Hematopoietic multipotent progenitor cell (in vitro differentiated cells): ENCODE results near the gene SCGB1D2. TPM values are rescaled to one million over a fixed set of nuclear protein-coding genes. Genes with fewer than 3 reads are reported as not detected.

Source experiments
- DNase-seq, 3 donors: peaks; one replicate each; pipeline ENCODE4 v3.0.0-alpha.2; 2011 to 2015; ENCODE audit warnings: low read depth in 2 of 3, low spot score in 2 of 3
- total RNA-seq: library from RNA; depleted of rRNA; stranded (reverse); fragments of >200 nt; gene quantifications from one replicate; pipeline ENCODE4 v1.2.3, GENCODE V29; 2012

SCGB1D2 gene
- total RNA-seq, 1 donor, result not detected

DNA sequence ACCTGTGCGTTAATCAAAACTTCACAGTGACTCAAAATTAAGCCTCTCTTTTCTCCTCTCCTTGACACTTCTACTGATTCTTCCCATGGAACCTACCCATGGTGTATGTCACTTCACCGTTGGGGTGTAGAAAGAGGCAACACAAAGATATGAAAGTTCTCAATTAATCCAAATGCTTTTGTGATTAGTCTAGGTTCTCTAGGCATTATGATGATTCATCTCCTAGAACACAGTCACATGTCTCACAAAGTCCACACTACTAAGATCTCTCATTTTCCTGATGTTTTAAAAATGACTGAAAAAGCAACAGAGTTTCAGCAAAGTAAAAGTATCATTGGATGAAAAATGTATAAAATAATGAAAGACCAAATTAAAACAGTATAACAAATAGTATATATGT is 14.2 kb downstream of the SCGB1D2 start:
- DNase-seq, result no peak

DNA sequence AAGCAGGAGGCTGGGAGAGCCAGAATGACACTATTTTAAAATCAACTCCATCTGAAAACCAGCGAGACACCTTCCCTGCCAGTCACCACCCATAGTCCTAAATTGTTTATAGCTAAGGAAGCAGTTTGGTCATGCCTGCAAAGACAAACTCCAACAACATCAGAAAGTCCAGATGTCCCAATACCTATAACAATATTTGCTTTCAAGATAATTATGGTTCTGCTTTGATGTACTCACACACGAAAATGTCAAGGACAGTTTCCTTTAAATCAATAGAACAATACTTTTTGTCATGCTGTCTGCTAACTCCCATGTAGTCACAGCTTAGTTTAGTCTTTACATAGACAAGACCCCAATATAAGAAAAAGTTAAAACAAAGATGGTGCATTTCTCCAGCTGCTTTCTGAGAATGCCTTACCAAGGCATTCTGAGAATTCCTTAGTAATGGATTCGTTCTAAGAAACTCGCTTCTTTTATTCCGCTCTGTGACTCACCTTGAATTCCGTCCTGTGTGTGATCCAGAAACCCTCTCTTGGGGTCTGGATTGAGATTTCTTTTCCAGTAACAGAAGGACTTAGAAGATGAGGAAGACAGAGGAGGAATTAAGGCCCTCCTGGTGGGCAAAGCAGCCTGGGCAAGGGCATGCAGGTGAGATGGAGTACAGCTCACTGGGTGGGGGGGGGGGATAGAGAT is 18.4 kb downstream of the SCGB1D2 start:
- DNase-seq, result no peak

DNA sequence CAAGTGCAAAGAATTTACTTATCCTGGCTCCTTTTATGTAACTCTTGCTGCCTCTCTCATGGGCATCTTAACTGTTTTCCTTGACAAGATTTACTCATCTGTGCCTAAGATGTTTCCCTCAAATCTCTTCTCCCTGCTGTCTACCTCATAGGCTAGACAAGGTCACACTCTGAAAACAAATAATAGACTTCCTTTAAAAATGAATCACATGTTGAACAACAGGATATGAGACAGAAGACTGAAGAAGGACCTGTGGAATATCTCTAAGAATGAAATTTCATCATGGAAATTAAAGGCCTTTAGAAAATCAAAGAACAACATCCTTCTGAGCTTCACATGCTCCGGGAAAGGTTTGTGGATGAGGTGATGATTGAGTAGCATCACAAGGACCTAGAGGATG is 22.0 kb downstream of the SCGB1D2 start:
- DNase-seq, result no peak

DNA sequence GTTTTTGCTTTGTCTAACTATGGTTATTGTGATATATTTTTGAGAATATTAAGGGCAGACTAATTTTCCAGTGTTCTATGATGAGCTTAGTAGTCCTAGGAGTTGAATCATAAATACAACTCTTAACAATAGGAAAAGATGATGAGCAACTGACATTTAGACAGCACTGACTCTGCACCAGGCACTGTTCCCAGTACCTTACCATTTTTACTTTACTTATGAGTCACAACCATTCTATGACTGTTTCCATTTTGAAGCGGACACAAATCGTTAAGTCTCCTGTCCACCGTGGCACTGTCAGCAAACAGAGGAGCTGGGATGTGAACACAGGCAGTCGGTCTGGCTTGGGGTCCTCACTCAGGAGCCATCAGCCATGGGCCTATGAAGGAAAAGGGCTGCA is 24.5 kb downstream of the SCGB1D2 start:
- DNase-seq, result no peak

DNA sequence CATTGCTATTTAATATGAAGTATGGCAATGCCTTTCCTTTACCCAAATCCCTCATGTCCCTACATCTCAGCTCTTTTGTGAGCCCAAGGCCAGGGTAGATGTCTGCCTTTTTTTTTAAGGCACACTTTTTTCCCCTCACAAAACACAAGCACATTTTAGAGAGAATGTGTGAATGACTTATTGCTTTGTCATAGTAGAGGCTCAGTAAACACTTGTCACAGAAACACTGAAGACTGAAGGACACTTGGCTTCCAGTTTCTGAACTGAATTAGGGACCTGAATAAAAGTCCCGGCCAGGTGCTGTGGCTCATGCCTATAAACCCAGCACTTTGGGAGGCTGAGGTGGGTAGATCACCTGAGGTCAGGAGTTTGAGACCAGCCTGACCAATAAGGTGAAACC is 25.0 kb downstream of the SCGB1D2 start:
- DNase-seq, result no peak

DNA sequence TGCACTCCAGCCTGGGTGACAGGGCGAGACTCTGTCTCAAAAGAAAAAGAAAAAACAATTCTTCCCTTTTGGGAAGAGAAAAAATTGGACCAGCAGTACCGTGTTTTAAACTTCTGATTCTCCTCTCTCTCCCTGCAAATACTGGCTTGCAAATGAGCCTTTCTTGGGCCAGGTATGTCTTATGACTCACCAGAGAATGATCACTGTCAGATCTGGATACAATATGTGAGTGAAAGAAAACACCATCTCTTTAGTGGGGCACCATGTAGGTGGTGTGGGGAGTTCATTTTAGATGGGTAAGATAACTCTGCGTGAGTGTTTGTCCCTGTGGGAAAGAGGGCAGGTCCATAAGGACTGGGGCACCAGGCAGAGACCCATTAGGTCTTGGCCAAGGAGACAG is 25.5 kb downstream of the SCGB1D2 start:
- DNase-seq, result no peak

DNA sequence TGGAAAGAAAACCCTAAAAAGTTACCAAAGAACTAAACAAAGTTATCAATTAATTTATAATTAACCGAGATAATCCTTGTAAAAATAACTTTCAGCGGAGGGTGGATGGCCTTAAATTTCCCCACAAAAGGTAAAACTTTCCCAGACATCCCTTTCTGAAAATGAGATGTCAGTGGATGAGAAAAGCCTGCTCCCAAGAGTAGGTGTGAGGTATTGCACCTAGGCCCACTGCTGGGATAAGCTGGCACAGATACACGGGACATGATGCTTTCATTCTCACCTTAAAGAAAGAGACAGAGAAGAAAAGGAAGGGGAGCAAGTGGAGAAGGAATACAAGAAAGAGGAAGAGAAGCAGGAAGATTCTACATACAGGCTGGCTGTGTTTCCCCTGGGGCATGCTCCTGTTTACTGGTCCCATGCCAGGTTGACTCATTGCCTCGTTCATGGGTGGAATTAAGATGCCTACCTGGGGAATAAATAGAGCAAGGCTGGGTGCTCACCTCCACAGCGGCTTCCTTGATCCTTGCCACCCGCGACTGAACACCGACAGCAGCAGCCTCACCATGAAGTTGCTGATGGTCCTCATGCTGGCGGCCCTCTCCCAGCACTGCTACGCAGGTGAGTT is 27.7 kb downstream of the SCGB1D2 start, which contains the start of gene SCGB2A2:
Gene SCGB2A2, plus strand, starts transcription at position 505 of the 625 bp plus-strand sequence. Its CDS starts 59 bp downstream, at position 564.
- no peak for DNase-seq

DNA sequence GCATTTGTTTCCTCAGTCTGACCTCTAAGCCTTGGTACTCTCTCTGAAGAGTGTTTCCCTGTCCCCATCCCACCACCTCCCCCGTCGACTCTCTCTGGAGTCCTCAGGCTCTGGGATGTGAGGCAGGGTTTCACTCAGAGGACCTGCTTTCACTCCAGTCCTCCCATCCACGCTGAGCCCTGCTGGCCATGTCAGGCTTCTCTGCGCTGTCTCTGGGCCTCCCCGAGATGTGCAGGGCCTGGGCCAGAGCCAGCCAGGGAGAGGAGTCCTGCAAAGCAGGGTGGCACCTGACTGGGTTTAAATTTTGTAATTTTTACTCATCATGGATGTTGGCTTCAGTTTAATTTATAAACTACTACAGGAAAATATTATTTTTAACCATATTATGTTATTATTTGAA is 31.2 kb downstream of the SCGB1D2 start:
- no peak for DNase-seq

DNA sequence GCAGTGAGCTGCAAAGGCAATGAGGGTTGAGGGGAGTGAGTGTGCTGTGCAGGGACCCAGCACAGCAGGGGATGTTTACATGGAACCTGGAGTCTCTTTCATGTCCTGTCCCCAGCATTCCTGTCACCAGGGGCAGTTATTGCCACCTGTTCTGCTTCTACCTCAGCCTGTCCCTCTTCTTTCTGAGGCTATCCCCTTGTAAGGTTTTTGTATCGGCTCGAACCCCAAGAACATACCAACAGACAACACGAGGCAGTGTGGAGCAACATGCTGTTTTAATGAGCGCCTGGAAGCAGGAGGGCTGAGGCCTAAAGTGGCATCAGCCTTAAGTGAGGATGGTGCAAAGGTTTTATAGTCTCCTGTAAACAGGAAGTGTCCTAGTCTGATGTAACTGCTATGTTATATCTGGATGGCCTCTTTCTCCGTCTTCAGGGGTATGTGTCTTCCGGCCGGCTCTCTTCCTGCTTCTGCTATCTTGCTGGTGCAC is 31.8 kb downstream of the SCGB1D2 start:
- no peak for DNase-seq

DNA sequence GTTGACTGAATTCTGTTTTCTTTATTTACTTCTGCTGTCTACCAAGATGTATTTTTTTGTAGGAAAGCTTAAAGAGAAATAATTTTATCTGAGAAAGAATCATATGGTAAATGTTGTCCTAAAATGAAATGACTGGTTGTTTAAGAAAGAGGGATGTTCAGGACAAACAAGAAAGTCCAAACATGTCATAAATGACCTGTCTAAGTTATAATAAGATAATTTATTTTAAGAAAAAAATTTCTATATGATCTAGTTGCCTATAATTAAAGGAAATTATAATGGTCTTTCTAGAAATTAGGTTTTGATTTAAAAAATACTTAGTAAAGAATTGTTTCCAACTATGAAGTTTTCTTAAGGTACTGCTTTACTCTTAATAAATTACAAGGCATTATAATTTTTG is 38.4 kb downstream of the SCGB1D2 start:
- no peak for DNase-seq

Other genes starting within 250 kb of the SCGB1D2 start
- 27.7 TPM for gene INCENP, start 118.2 kb upstream of the SCGB1D2 start, total RNA-seq
- gene SCGB1D1, start 52.0 kb upstream of the SCGB1D2 start, total RNA-seq, result not detected
- not detected for gene SCGB2A1, start 33.6 kb upstream of the SCGB1D2 start, total RNA-seq
- gene SCGB2A2, start 27.9 kb downstream of the SCGB1D2 start, total RNA-seq, result not detected
- gene SCGB1D4, start 56.8 kb downstream of the SCGB1D2 start, total RNA-seq, result not detected
- 16.4 TPM for gene ASRGL1, start 95.2 kb downstream of the SCGB1D2 start, total RNA-seq
- gene SCGB1A1, start 176.8 kb downstream of the SCGB1D2 start, total RNA-seq, result not detected